Keratinocyte (primary cell): Measurements from ENCODE around the gene SPNS1. TPM values are rescaled to one million over a fixed set of nuclear protein-coding genes. Genes with fewer than 3 reads are reported as not detected.

Source experiments
- DNase-seq: peaks from one replicate; pipeline ENCODE4 v3.0.0-alpha.2; 2011; ENCODE audit warnings: low read depth, missing footprints, low spot score
- FAIRE-seq: peaks from 2 replicates; lab custom pipeline; 2011; peaks lifted over from hg19 to GRCh38; lab: Jason Lieb, UNC
- H2AFZ ChIP-seq: 2 replicates; pipeline ENCODE4 v1.6.0; 2012; ENCODE audit warnings: low read length, control low read depth, inconsistent platforms; ENCODE audit not compliant: control insufficient read depth
- H3K27ac ChIP-seq: 2 replicates; pipeline ENCODE4 v1.5.1; 2011; ENCODE audit warnings: low read length; ENCODE audit not compliant: control insufficient read depth, insufficient read depth
- H3K27me3 ChIP-seq: 3 replicates; pipeline ENCODE4 v1.6.0; 2011; ENCODE audit warnings: low read length; ENCODE audit not compliant: control insufficient read depth, insufficient read depth; ENCODE audit errors: extremely low read depth
- H3K36me3 ChIP-seq, 2 experiments: 2 replicates in 1 of 2; 3 replicates in 1 of 2; pipeline ENCODE4 v1.5.1; 2011; ENCODE audit warnings: low read length in 2 of 2, mild to moderate bottlenecking in 1 of 2; ENCODE audit not compliant: control insufficient read depth in 2 of 2, insufficient read depth in 2 of 2; ENCODE audit errors: extremely low read depth in 1 of 2
- H3K4me1 ChIP-seq: 3 replicates; pipeline ENCODE4 v1.5.1; 2011; ENCODE audit warnings: low read length; ENCODE audit not compliant: control insufficient read depth, insufficient read depth; ENCODE audit errors: extremely low read depth
- H3K4me2 ChIP-seq: 3 replicates; pipeline ENCODE4 v1.6.0; 2011; ENCODE audit warnings: low read depth, low read length; ENCODE audit not compliant: control insufficient read depth, insufficient read depth; ENCODE audit errors: extremely low read depth
- H3K4me3 ChIP-seq, 3 experiments: fragments of 200-600 bp in 1 of 3; sonication (generic) in 1 of 3; 2 replicates in 2 of 3; 3 replicates in 1 of 3; pipeline ENCODE4 v1.5.1; 2011 to 2016; ENCODE audit warnings: low read length in 3 of 3, mild to moderate bottlenecking in 3 of 3, control low read depth in 2 of 3, inconsistent platforms in 1 of 3, low read depth in 1 of 3, mixed read lengths in 1 of 3, mixed run types in 1 of 3, moderate library complexity in 1 of 3; ENCODE audit not compliant: control insufficient read depth in 2 of 3, insufficient read depth in 2 of 3; ENCODE audit errors: extremely low read depth in 1 of 3
- H3K79me2 ChIP-seq: 2 replicates; pipeline ENCODE4 v1.6.0; 2012; ENCODE audit warnings: low read length; ENCODE audit not compliant: control insufficient read depth, insufficient read depth
- H3K9ac ChIP-seq: 3 replicates; pipeline ENCODE4 v1.6.0; 2011; ENCODE audit warnings: low read length; ENCODE audit not compliant: control insufficient read depth, insufficient read depth; ENCODE audit errors: extremely low read depth
- H3K9me1 ChIP-seq: 3 replicates; pipeline ENCODE4 v1.6.0; 2011; ENCODE audit warnings: low read length; ENCODE audit not compliant: control insufficient read depth, insufficient read depth; ENCODE audit errors: extremely low read depth
- H3K9me3 ChIP-seq: 2 replicates; pipeline ENCODE4 v1.5.1; 2012; ENCODE audit warnings: low read depth, low read length; ENCODE audit not compliant: control insufficient read depth
- H4K20me1 ChIP-seq: 3 replicates; pipeline ENCODE4 v1.6.0; 2011; ENCODE audit warnings: low read length; ENCODE audit not compliant: control insufficient read depth, insufficient read depth; ENCODE audit errors: extremely low read depth
- CTCF ChIP-seq, 3 experiments: IDR thresholded peaks in 1 of 3; conservative IDR thresholded peaks in 1 of 3; optimal IDR thresholded peaks in 1 of 3; 2 replicates in 2 of 3; 3 replicates in 1 of 3; pipeline versions ENCODE3 to v1.5.1; 2011; ENCODE audit warnings: low read length in 3 of 3, mild to moderate bottlenecking in 3 of 3, moderate library complexity in 2 of 3, control low read depth in 1 of 3, inconsistent platforms in 1 of 3; ENCODE audit not compliant: insufficient read depth in 2 of 3; ENCODE audit errors: extremely low read depth in 1 of 3
- EZH2 ChIP-seq: IDR thresholded peaks from one replicate; pipeline ENCODE4 v1.6.1; 2012; ENCODE audit warnings: inconsistent platforms, mild to moderate bottlenecking, low read length, moderate library complexity
- dilution Hi-C: fragments of 300-500 bp; cut with MboI; formaldehyde crosslinking; loops from one replicate; pipeline ENCODE4 v1.7.0; 2020; ENCODE audit warnings: low sequenced_read_pairs; ENCODE audit not compliant: extremely low pct_ligation_motif_present
- polyA plus RNA-seq, 5 experiments: library from polyadenylated mRNA; depleted of rRNA in 3 of 5; stranded (reverse) in 3 of 5; stranded (forward) in 1 of 5; unstranded in 1 of 5; fragments of >200 nt; gene quantifications; 1 replicate in 1 of 5; 2 replicates in 3 of 5; 3 replicates in 1 of 5; pipeline versions ENCODE4 v1.2.1 to v1.2.3, GENCODE V29; 2011 to 2012; ENCODE audit warnings: missing spikeins in 2 of 5, low read depth in 1 of 5, low replicate concordance in 1 of 5

Gene SPNS1
- polyA plus RNA-seq, 1 donor (not counting 4 experiments of a cell fraction or from before 2014, with no cell fraction given), result 16.3 TPM

GRCh38 chr16:28984619-28985135 lies 10.1 kb downstream of the SPNS1 start, which contains the start of gene LAT:
Gene LAT, plus strand, starts transcription at chr16:28985052. Its CDS starts 366 bp downstream, at chr16:28985418.
- H3K27me3 ChIP-seq, result no peaks in the 10 kb centered on the region
- H3K4me3 ChIP-seq, result no peak within 1 kb of the TSS
- H3K9me3 ChIP-seq, result peaks cover 1% of the 10 kb centered on the region
- H2AFZ ChIP-seq, result no peak within 1 kb of the TSS
- H3K4me1 ChIP-seq, result no peaks in the 10 kb centered on the region
- H4K20me1 ChIP-seq, result no peaks in the 10 kb centered on the region
- H3K4me2 ChIP-seq, result no peak within 1 kb of the TSS
- H3K9me1 ChIP-seq, result no peaks in the 10 kb centered on the region
- TF ChIP-seq EZH2, result no peak
- no peak for TF ChIP-seq CTCF (optimal IDR thresholded peaks at IDR 0.05 in 1 of 3, IDR thresholded peaks at IDR 0.05 in 1 of 3, conservative IDR thresholded peaks at IDR 0.05 in 1 of 3; ENCODE audit: extremely low read depth in 1 of 3, insufficient read depth in 2 of 3, low read length in 3 of 3)
- no peak within 1 kb of the TSS for H3K27ac ChIP-seq
- peaks cover 17 to 28% of the 10 kb centered on the region in 2 experiments for H3K36me3 ChIP-seq
- H3K9ac ChIP-seq, result no peak within 1 kb of the TSS
- FAIRE-seq (no peak), DNase-seq (no peak)
- H3K79me2 ChIP-seq, result no peaks in the 10 kb centered on the region
- dilution Hi-C loops, result no loop called here

GRCh38 chr16:28985211-28986041 lies 10.8 kb downstream of the SPNS1 start:
- Histone ChIP-seq H3K9me1 (no peaks in the 10 kb centered on the region), H2AFZ (no peak overlapping the region), H3K4me1 (no peaks in the 10 kb centered on the region), H3K9ac (no peak overlapping the region), H3K36me3 (peaks cover 17 to 30% of the 10 kb centered on the region in 2 experiments), H3K9me3 (peaks cover 1% of the 10 kb centered on the region), H3K79me2 (no peaks in the 10 kb centered on the region), H3K27ac (no peak overlapping the region), H3K4me2 (no peak overlapping the region), H3K4me3 (no peak overlapping the region), H3K27me3 (no peaks in the 10 kb centered on the region), H4K20me1 (no peaks in the 10 kb centered on the region)
- dilution Hi-C loops, result no loop called here
- TF ChIP-seq CTCF (optimal IDR thresholded peaks at IDR 0.05 in 1 of 3, IDR thresholded peaks at IDR 0.05 in 1 of 3, conservative IDR thresholded peaks at IDR 0.05 in 1 of 3; ENCODE audit: extremely low read depth in 1 of 3, insufficient read depth in 2 of 3, low read length in 3 of 3), result no peak
- TF ChIP-seq EZH2, result no peak
- no peak for DNase-seq
- FAIRE-seq, result no peak
